Loucy (cell line): Measurements from ENCODE around the gene TTF2.

Experiments used
- CTCF ChIP-seq: fragments of 200-600 bp; sonication (generic); conservative IDR thresholded peaks from 2 replicates; pipeline ENCODE4 v1.5.1; 2014; ENCODE audit warnings: mild to moderate bottlenecking, antibody characterized with exemption, low read length
- EZH2phosphoT487 ChIP-seq: fragments of 200-600 bp; IDR thresholded peaks from 2 replicates; pipeline ENCODE4 v1.6.1; 2018; ENCODE audit warnings: antibody characterized with exemption, mild to moderate bottlenecking, moderate library complexity, borderline replicate concordance

- TF ChIP-seq CTCF (no peak), EZH2phosphoT487 (no peak)
Measured at GRCh38 chr1:117045644-117046043, 14.5 kb upstream of the TTF2 start.
